Panc1 (cell line): Measurements from ENCODE around the gene RNF145.

Experiments
- CTCF ChIP-seq: fragments of 450-650 bp; IDR thresholded peaks from 2 replicates; pipeline ENCODE4 v1.5.1; 2017; ENCODE audit warnings: mild to moderate bottlenecking
- SIN3A ChIP-seq: IDR thresholded peaks from 2 replicates; pipeline ENCODE4 v1.6.1; 2012; ENCODE audit warnings: low read depth, mild to moderate bottlenecking, low read length, moderate library complexity, borderline replicate concordance; ENCODE audit not compliant: insufficient read depth
- TCF7L2 ChIP-seq: IDR thresholded peaks from 2 replicates; pipeline ENCODE4 v1.6.1; 2011; ENCODE audit warnings: mild to moderate bottlenecking, low read depth, low read length, inconsistent platforms

DNA sequence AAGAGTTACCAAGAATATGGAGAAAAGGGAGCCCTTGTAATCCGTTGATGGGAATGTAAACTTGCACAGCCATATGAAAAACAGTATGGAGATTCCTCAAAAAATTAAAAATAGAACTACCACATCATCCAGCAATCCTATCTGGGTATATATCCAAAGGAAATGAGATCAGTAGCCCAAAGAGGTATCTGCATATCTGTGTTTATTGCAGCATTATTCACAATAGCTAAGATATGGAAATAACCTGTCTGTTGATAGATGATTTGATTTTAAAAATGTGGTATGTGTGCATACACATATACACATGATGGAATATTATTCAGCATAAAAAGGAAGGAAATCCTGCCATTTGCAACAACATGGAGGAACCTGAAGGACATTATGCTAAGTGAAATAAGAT, 61.4 kb downstream of the RNF145 start:
- TF ChIP-seq TCF7L2 (no peak), CTCF (no peak), SIN3A (no peak)
